ENCODE data around the gene HSPG2. TPM values are rescaled to one million over a fixed set of nuclear protein-coding genes. Genes with fewer than 3 reads are reported as not detected.

The HSPG2 gene
- total and polyA plus RNA-seq, 9 of the 15 experiments (the other 6 are each of a cell fraction or from before 2014, with no cell fraction given) = 0.14 to 160 (median 15.7) TPM

DNA sequence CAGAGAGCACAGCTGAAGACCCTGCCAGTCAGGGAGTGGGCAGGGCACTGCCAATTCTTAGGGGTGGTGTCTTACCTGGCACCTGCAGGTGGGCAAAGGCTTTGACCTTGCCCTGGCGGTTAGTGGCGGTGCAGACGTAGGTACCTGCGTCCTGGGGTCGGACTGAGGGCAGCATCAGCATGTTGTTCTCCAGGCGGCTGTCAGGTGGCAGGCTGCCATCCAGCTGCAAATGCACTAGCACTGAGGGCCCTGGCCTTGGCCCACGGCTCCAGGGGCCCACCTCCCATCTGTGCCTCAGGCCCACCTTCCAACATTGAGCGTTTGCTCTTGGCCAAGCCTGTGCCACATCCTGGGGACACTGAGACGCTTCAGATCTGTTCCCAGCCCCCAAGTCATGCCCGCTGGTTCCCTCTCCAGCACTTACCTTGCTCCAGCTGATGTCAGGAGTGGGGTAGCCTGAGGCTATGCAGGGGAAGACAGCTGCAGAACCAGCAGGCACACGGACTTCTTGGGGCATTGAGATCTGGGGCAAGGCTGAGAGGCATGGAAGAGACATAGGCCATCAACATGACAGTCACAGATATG is 103.6 kb downstream of the HSPG2 start:
- POLR2A ChIA-PET = interaction anchor here (0.6 to 1.0 kb wide), 2 partner anchors 9 to 44 kb away, joined by 3 read pairs; no protein-coding TSS in a partner anchor
- no peaks in the 10 kb centered on the region for H3K27me3 ChIP-seq (ENCODE audit: control insufficient read depth in 2 of 2, insufficient read depth in 2 of 2, low read length in 2 of 2)
- intact Hi-C loops (cut with micrococcal nuclease) (no loop called here), in situ Hi-C loops (cut with MboI) (no loop called here)
- peaks cover 0 to 25% of the 10 kb centered on the region in 2 experiments; a peak in 1 of 5 replicates for H3K4me1 ChIP-seq (replicated peaks in 1 of 2; ENCODE audit: control insufficient read depth in 2 of 2, insufficient read depth in 2 of 2, low read length in 2 of 2)
- peaks cover 9% of the 10 kb centered on the region for H3K9me3 ChIP-seq (replicated peaks; ENCODE audit: control insufficient read depth, insufficient read depth, low read depth, low read length)
- no peak for ATAC-seq
- H3K9ac ChIP-seq (ENCODE audit: insufficient read depth in 1 of 2, low read depth in 2 of 2, low read length in 2 of 2) = no peak overlapping the region
- TF ChIP-seq, protein P1, sequence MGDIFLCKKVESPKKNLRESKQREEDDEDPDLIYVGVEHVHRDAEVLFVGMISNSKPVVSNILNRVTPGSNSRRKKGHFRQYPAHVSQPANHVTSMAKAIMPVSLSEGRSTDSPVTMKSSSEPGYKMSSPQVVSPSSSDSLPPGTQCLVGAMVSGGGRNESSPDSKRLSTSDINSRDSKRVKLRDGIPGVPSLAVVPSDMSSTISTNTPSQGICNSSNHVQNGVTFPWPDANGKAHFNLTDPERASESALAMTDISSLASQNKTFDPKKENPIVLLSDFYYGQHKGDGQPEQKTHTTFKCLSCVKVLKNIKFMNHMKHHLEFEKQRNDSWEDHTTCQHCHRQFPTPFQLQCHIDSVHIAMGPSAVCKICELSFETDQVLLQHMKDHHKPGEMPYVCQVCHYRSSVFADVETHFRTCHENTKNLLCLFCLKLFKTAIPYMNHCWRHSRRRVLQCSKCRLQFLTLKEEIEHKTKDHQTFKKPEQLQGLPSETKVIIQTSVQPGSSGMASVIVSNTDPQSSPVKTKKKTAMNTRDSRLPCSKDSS (IDR thresholded peaks at IDR 0.05; ENCODE audit: low read depth, partially characterized antibody) = no peak
- TF ChIP-seq BRCA1 (IDR thresholded peaks at IDR 0.05) = no peak
- 0 out of 2 replicates have a peak, but pooled peaks have one; percentile 62 for TF ChIP-seq BRCA1 (CRISPR knock-in tag; IDR thresholded peaks at IDR 0.05)
- TF ChIP-seq MED1 (CRISPR knock-in tag; IDR thresholded peaks at IDR 0.05; ENCODE audit: borderline replicate concordance) = 0 out of 2 replicates have a peak, but pooled peaks have one; percentile 59
- TF ChIP-seq ZNF583 (CRISPR knock-in tag; IDR thresholded peaks at IDR 0.05) = no peak
- TF ChIP-seq POLR2G (IDR thresholded peaks at IDR 0.05; ENCODE audit: low read depth, low read length) = 0 out of 2 replicates have a peak, but pooled peaks have one; percentile 23
- TF ChIP-seq, protein P2, sequence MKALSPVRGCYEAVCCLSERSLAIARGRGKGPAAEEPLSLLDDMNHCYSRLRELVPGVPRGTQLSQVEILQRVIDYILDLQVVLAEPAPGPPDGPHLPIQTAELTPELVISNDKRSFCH (CRISPR knock-in tag; IDR thresholded peaks at IDR 0.05) = no peak
- TF ChIP-seq, protein P2 (tag; IDR thresholded peaks at IDR 0.05) = no peak
- no peak for TF ChIP-seq SMAD4 (CRISPR knock-in tag; conservative IDR thresholded peaks at IDR 0.05)
- TF ChIP-seq KLF6 (CRISPR knock-in tag; IDR thresholded peaks at IDR 0.05; ENCODE audit: borderline replicate concordance) = no peak
- no peak for TF ChIP-seq RAD51 (IDR thresholded peaks at IDR 0.05; ENCODE audit: borderline replicate concordance, low read depth)
- BruUV-seq (replicated peaks) = no TSS peak
- WGBS (ENCODE audit: insufficient coverage, low coverage, missing lambda C conversion rate) = 81% methylated on average over 11 of the region's 11 CpGs
- H3K4me2 ChIP-seq (ENCODE audit: insufficient read depth, low read length) = no peak overlapping the region
- no peaks in the 10 kb centered on the region; the same call in 1 of the 2 replicates for H4K20me1 ChIP-seq (replicated peaks; ENCODE audit: control insufficient read depth, insufficient read depth, low read length)
- no peak for FAIRE-seq
- no peak overlapping the region for H3K27ac ChIP-seq (ENCODE audit: extremely low read depth, low read depth, low read length)
- no peaks in the 10 kb centered on the region for H3K79me2 ChIP-seq (ENCODE audit: control insufficient read depth, insufficient read depth, low read length)
- H3K9me1 ChIP-seq (ENCODE audit: control insufficient read depth, insufficient read depth, low read length) = peaks cover 5% of the 10 kb centered on the region
- H3K36me3 ChIP-seq (ENCODE audit: control insufficient read depth, insufficient read depth, low read length) = peaks cover 96% of the 10 kb centered on the region; the same call in 2 of the 3 replicates
- H3K4me3 ChIP-seq = no peak overlapping the region
- CTCF ChIA-PET (ENCODE audit: low intra/inter-chr PET ratio) = no interaction called here
- H2AFZ ChIP-seq (ENCODE audit: low read depth, low read length) = no peak overlapping the region
- DNase-seq (ENCODE audit: extremely low read depth in 1 of 4, low spot score in 3 of 4) = no peak
